Measurements from ENCODE around the gene TERF2IP. TPM values are rescaled to one million over a fixed set of nuclear protein-coding genes. Genes with fewer than 3 reads are reported as not detected.

TERF2IP gene
- total and polyA plus RNA-seq, 2 of the 13 experiments (the other 11 are each of a cell fraction or from before 2014, with no cell fraction given): 26.4 to 50.2 TPM

- no peak for TF ChIP-seq ZNF639 (CRISPR knock-in tag; conservative IDR thresholded peaks at IDR 0.05)
- TF ChIP-seq ZNF572 (CRISPR knock-in tag; IDR thresholded peaks at IDR 0.05): no peak
- no peak for TF ChIP-seq ELF4 (CRISPR knock-in tag; IDR thresholded peaks at IDR 0.05; ENCODE audit: borderline replicate concordance)
- TF ChIP-seq PLRG1 (conservative IDR thresholded peaks at IDR 0.05): no peak
- no peak for TF ChIP-seq ZNF83 (CRISPR knock-in tag; IDR thresholded peaks at IDR 0.05; ENCODE audit: borderline replicate concordance)
- no peak for TF ChIP-seq ETV5 (CRISPR knock-in tag; IDR thresholded peaks at IDR 0.05; ENCODE audit: borderline replicate concordance)
- TF ChIP-seq HNRNPLL (IDR thresholded peaks at IDR 0.05; ENCODE audit: low read depth, low read length, poor library complexity, severe bottlenecking): no peak
- TF ChIP-seq YY1 (IDR thresholded peaks at IDR 0.05; ENCODE audit: insufficient read depth, insufficient replicate concordance, low read depth, low read length): no peak
- no peak for TF ChIP-seq RFX1 (IDR thresholded peaks at IDR 0.05)
- TF ChIP-seq MAFG (CRISPR knock-in tag; IDR thresholded peaks at IDR 0.05): no peak
- TF ChIP-seq CREM (IDR thresholded peaks at IDR 0.05): no peak
- TF ChIP-seq CREM (CRISPR knock-in tag; IDR thresholded peaks at IDR 0.05): no peak
Observed at GRCh38 chr16:75687361-75687760, 39.8 kb downstream of the TERF2IP start (continued).

GRCh38 chr16:75695708-75696107 lies 48.1 kb downstream of the TERF2IP start:
- H3K9me3 ChIP-seq (ENCODE audit: low read length): no peaks in the 10 kb centered on the region
- intact Hi-C loops (cut with micrococcal nuclease; ENCODE audit: unreplicated experiment) (no loop called here), in situ Hi-C loops (cut with HindIII; ENCODE audit: extremely low pct_ligation_motif_present, low pct_unique_long_range_greater_than_20kb) (no loop called here)
- DNase-seq (ENCODE audit: low spot score) (peak; percentile 46), FAIRE-seq (no peak), ATAC-seq (no peak)
- no peaks in the 10 kb centered on the region for H3K4me1 ChIP-seq (ENCODE audit: insufficient read depth, low read length)
- POLR2A ChIA-PET: no interaction called here
- BruUV-seq (replicated peaks): no TSS peak
- no peak overlapping the region for H3K4me3 ChIP-seq (replicated peaks in 1 of 3; ENCODE audit: insufficient read depth in 1 of 3, low read depth in 2 of 3, low read length in 3 of 3)
- no peaks in the 10 kb centered on the region for H3K36me3 ChIP-seq (replicated peaks in 1 of 2; ENCODE audit: control insufficient read depth in 1 of 2, insufficient read depth in 2 of 2, low read length in 2 of 2)
- H4K20me1 ChIP-seq (ENCODE audit: insufficient read depth, low read length): no peaks in the 10 kb centered on the region
- no peak overlapping the region for H3K27ac ChIP-seq (ENCODE audit: extremely low read length, insufficient read depth, low read length)
- H3K4me2 ChIP-seq (ENCODE audit: low read depth, low read length): no peak overlapping the region
- H2AFZ ChIP-seq (ENCODE audit: low read length): no peak overlapping the region
- 19% methylated on average over 6 of the region's 6 CpGs for whole genome bisulfite sequencing (ENCODE audit: low lambda C conversion rate)
- no peaks in the 10 kb centered on the region for H3K27me3 ChIP-seq (ENCODE audit: control insufficient read depth in 1 of 2, insufficient read depth in 2 of 2, low read length in 2 of 2)
- CTCF ChIA-PET (ENCODE audit: low intra/inter-chr PET ratio, low total read pairs): interaction anchor here (2.1 kb wide), 1 partner anchor 68 kb away, joined by 8 read pairs; no protein-coding TSS in a partner anchor
- H3K9ac ChIP-seq (ENCODE audit: insufficient read depth, low read depth, low read length): no peak overlapping the region
- no peaks in the 10 kb centered on the region for H3K79me2 ChIP-seq (ENCODE audit: insufficient read depth, low read length)
- TF ChIP-seq TFAP4 (IDR thresholded peaks at IDR 0.05; ENCODE audit: borderline replicate concordance, low read depth): peak; percentile 30; the same call in 1 of the 2 replicates
- no peak for TF ChIP-seq GATAD1 (CRISPR knock-in tag; IDR thresholded peaks at IDR 0.05)
- TF ChIP-seq CC2D1A (CRISPR knock-in tag; IDR thresholded peaks at IDR 0.05): no peak
- TF ChIP-seq ZNF281 (CRISPR knock-in tag; IDR thresholded peaks at IDR 0.05; ENCODE audit: borderline replicate concordance): peak; percentile 59; the same call in 1 of the 2 replicates
- TF ChIP-seq IRF2 (CRISPR knock-in tag; IDR thresholded peaks at IDR 0.05): no peak
- TF ChIP-seq SOX13 (IDR thresholded peaks at IDR 0.05): no peak
- no peak for TF ChIP-seq SOX13 (CRISPR knock-in tag; conservative IDR thresholded peaks at IDR 0.05 in 1 of 2, IDR thresholded peaks at IDR 0.05 in 1 of 2)
- no peak for TF ChIP-seq CBX1 (IDR thresholded peaks at IDR 0.05; ENCODE audit: low read depth)
- TF ChIP-seq DBP (CRISPR knock-in tag; IDR thresholded peaks at IDR 0.05; ENCODE audit: not compliant biosample characterization): no peak

Data from HepG2 (cell line).